GM18520 (cell line): ENCODE data around the gene GPR137.

Experiments
- ATAC-seq: cut with Tn5 transposase; IDR thresholded peaks from one replicate; pipeline ENCODE4 v1.9.1; 2021; ENCODE audit not compliant: unreplicated experiment

The GPR137 gene

GRCh38 chr11:64249038-64249437 lies 36.6 kb upstream of the GPR137 start:
- no peak for ATAC-seq

- ATAC-seq: no peak
Observed at GRCh38 chr11:64249563-64250414, 35.9 kb upstream of the GPR137 start.

GRCh38 chr11:64250415-64251015 lies 35.1 kb upstream of the GPR137 start:
- ATAC-seq: no peak

GRCh38 chr11:64251016-64251752 lies 34.5 kb upstream of the GPR137 start, which contains the start of gene PLCB3:
Gene PLCB3, plus strand, starts transcription at chr11:64251530. Its CDS starts 120 bp downstream, at chr11:64251650.
- no peak for ATAC-seq

- ATAC-seq: no peak
Observed at GRCh38 chr11:64251753-64252002, 34.0 kb upstream of the GPR137 start.

GRCh38 chr11:64252003-64252872 lies 33.4 kb upstream of the GPR137 start:
- ATAC-seq: no peak

- no peak for ATAC-seq
Observed at GRCh38 chr11:64253043-64253442, 32.6 kb upstream of the GPR137 start.

- no peak for ATAC-seq
Observed at GRCh38 chr11:64253481-64253880, 32.2 kb upstream of the GPR137 start.

GRCh38 chr11:64254326-64254725 lies 31.3 kb upstream of the GPR137 start:
- no peak for ATAC-seq

GRCh38 chr11:64255135-64256128 lies 30.2 kb upstream of the GPR137 start:
- ATAC-seq: no peak

- no peak for ATAC-seq
Observed at GRCh38 chr11:64256300-64256699, 29.3 kb upstream of the GPR137 start.

GRCh38 chr11:64258356-64258755 lies 27.3 kb upstream of the GPR137 start:
- ATAC-seq: no peak

- ATAC-seq: no peak
Observed at GRCh38 chr11:64258946-64259532, 26.6 kb upstream of the GPR137 start.

- no peak for ATAC-seq
Observed at GRCh38 chr11:64259533-64260067, 26.0 kb upstream of the GPR137 start.

- no peak for ATAC-seq
Observed at GRCh38 chr11:64260147-64260708, 25.4 kb upstream of the GPR137 start.

- no peak for ATAC-seq
Observed at GRCh38 chr11:64261556-64262080, 24.0 kb upstream of the GPR137 start.

GRCh38 chr11:64262271-64263002 lies 23.2 kb upstream of the GPR137 start:
- ATAC-seq: no peak
